Measurements from ENCODE around the gene RANGAP1.
"Not testable (repeated sequence)": the region's sequence is repeated elsewhere in the genome, so short reads cannot be mapped to it uniquely, and the experiment has no call there.

The RANGAP1 gene

DNA sequence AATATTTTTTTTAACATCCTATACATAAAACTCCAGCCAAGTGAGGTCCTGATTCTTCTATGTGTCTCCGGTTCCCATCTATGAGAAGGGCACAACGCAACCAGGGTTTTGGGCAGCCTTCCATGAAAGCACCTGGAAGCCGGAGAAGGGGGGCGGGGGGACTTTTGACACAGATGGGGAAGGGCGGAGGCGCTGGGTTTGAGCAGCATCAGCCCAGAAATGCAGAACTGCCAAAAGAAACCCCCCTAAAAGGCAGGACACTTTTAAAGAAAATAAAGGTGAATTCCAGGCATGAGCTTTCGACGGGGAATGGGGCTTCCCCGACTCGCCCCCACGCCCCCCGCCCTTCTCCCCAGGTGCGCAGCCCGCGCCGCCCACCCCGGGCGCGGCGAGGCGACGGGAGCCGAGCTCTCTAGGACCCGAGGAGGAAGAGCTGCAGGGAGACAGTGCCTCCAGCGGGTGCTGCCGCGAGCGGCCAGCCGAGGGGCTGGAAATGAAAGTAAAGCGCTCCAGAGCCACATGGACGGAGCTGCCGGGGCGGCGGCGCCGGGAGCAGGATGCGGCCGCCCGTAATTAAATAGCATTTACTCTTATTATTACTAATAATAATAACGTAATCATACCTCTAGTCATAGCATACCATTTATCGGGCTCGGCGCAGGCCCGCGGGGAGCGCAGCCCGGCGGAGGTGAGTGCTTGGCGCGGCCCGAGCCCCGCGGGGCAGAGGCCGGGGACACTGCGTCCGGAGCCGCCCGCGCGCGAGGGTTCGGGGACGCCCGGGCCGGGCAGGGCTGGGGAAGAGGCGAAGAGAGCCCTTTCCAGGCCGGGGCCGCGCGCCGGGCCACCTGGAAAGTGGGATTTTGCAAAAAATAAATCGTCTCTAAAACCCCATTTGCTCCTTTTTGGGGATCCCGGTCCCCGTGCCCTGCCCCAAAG lies 15.4 kb upstream of the RANGAP1 start, which contains the start of gene ZC3H7B:
ZC3H7B (plus strand) TSS at position 441 of the 936 bp plus-strand sequence. CDS start 19,136 bp downstream, outside the sequence.
- peak; percentile 69 to 78 for DNase-seq (ENCODE audit: low read depth in 2 of 2)

DNA sequence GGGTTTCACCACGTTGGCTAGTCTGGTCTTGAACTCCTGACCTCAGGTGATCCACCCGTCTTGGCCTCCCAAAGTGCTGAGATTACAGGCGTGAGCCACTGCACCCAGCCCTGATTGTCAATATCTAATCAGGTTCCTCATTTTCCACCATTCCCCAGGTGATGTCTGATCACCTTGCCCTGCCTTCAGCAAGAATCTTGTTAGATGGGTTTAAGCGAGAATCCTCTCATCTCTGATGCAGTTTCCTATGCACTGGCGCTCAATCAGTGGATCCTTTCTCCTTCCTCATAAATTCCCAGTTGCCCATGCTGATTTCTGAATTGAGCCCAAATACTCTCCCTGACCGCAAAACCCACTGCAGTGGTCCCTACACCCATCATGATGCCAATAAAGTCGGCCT lies 14.7 kb upstream of the RANGAP1 start:
- no peak for DNase-seq (ENCODE audit: low read depth in 2 of 2)

DNA sequence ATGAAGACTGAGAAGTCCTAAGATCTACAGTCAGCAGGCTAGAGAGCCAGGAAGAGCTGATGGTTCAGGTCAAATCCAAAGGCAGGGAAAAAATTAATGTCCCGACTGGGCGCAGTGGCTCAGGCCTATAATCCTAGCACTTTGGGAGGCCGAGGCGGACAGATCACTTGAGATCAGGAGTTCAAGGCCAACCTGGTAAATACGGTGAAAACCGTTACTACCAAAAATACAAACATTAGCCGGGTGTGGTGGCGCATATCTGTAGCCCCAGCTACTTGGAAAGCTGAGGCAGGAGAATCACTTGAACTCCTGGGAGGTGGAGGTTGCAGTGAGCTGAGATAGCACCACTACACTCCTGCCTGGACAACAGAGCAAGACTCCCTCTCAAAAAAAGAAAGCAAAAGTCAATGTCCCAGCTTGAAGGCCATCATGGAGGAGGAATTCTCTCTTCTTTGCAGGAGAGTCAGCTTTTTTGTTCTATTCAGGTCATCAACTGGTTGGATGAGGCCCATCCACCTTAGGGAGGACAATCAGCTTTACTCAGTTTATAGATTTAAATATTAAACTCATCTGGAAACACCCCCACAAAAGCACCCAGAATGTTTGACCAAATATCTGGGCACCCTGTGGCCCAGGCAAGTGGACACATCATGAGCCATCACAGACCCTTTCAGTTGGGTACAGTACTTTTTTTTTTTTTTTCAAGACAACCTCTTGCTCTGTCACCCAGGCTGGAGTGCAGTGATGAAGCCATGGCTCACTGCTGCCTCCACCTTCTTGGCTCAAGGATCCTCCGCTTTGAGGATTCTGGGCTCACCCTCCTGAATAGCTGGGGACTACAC lies 11.1 kb upstream of the RANGAP1 start:
- DNase-seq (ENCODE audit: low read depth in 2 of 2), result no peak

DNA sequence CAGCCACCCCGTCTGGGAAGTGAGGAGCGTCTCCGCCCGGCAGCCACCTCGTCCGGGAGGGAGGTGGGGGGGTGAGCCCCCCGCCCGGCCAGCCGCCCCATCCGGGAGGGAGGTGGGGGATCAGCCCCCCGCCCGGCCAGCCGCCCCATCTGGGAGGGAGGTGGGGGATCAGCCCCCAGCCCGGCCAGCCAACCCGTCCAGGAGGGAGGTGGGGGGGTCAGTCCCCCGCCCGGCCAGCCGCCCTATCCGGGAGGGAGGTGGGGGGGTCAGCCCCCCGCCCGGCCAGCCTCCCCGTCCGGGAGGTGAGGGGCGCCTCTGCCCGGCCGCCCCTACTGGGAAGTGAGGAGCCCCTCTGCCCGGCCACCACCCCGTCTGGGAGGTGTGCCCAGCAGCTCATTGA lies 8.8 kb upstream of the RANGAP1 start:
- not testable (repeated sequence) for DNase-seq (ENCODE audit: low read depth in 2 of 2)

DNA sequence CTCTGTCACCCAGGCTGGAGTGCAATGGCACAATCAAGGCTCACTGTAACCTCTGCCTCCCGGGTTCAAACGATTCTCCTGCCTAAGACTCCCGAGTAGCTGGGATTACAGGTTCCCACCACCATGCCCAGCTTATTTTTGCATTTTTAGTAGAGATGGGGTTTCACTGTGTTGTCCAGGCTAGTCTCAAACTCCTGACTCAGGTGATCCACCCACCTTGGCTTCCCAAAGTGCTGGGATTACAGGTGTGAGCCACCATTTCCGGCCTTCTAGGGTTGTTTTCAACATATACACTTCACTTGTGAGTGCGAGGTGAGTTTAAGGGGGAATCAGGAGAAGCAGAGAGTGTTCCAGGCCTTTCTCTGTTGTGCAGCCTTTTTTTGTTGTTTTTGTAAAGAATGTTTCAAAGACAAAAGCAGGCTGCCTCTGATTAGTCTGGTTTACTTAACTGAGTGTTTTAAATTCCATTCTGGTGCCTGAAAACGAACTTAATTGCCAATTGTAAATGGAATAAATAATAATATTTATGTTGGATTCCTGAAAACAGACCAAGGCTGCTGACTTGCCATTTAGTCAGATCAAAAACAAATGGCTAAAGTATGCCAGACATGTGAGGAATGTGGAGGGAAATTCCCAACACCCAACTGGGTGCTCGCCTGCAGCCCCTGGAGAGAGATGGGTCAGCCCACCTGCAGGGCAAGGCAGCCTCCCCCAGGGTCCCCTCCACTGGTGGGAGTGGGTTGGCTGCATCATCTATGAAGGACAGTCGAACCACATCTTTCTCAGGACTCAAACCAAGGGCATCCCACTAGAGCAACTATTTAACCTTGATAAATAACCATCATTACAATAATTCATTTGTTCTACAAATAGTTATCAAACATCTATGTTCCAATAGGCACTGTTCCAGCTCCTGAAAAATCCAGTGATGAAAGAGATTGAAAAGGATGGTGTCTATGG lies 4.6 kb upstream of the RANGAP1 start:
- DNase-seq (ENCODE audit: low read depth in 2 of 2), result no peak

DNA sequence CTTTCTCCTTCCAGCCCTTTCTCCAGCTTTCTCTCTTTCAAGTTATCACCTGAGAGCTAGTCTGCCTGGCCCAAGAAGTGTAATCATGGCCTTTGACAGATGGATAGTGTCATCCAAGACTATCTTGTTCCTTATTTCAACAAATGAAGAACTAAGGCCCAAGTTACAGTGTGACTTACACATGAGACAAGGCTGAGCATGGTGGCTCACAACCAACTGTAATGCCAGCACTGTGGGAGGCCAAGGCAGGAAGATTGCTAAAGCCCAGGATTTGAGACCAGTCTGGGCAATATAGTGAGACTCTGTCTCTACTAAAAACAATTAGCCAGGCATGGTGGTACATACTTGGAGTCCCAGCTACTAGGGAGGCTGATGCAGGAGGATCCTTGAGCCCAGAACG lies 3.7 kb upstream of the RANGAP1 start:
- DNase-seq (ENCODE audit: low read depth in 2 of 2), result no peak

DNA sequence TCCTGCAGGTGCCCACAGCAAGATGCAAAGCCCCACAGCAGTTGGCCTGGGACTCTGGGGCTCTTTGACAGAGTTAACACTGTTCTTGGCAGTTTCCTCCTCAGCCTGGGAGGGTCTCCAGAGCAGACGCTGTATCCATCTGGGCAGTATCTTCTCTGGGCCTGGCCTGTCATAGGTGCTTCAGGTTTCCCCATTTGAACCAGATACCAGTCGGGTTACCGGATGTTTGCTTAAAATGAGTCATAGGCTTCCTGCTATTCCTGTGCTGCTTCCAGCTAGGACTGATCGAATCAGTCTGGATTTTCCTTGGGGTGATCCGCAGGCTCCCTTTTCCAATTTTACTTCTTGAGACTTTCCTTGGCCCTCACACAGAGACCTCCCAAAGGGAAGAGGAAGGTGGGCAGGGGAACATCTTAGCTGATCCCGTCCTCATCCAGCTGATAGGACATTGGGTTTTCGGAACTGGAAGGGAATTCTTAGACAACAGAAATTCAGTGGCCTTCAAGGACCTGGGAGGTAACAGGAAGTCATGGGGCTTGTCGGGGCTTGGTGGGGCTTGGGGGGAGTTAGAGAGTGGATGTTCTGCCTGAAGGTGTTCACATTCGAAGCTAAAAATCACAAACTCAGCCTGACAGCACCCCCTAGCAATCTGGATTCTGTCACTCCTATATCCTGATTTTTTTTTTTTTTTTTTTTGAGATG lies 2.4 kb upstream of the RANGAP1 start:
- DNase-seq (ENCODE audit: low read depth in 2 of 2), result no peak

DNA sequence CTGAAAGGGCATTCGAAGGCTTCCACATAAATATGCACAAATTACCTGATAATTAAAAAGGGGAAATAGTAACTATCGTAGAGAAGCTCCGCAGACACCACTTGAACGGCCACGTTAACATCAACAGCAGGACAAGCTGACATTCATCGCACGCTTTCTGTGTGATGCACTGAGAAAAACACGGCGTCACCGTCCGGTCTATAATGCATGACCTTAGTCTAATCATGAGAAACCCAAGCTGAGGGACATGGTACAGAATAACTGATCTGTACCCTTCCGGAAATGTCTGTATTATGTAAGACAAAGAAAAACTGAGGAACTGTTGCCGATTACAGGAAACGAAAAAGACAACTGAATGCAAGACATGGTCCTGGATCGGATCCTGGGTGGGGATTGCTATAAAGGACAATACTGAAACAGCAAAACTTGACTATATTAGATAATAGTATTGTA lies 678 bp upstream of the RANGAP1 start:
- DNase-seq (ENCODE audit: low read depth in 2 of 2), result peak in 1 of 2 donors; percentile 26

DNA sequence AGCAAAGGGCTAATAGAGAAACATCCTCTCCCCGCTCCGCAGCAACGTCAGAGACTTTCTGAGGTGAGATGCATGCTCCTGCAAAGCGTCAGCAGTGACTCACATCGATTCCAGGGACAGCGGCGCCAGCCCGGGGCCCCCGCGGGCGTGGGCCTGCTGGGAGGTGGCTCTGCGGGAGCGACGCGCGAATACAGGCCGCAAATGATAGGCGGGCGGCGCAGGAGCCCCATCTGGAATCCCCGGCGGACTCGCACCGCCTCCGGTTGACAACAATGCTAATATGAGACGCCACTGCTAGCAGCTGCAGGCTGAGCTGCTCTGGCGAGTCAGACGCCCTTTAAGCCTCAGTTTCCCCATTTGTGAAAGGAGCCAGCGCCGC lies 557 bp downstream of the RANGAP1 start:
- DNase-seq (ENCODE audit: low read depth in 2 of 2), result peak; percentile 79 to 89

DNA sequence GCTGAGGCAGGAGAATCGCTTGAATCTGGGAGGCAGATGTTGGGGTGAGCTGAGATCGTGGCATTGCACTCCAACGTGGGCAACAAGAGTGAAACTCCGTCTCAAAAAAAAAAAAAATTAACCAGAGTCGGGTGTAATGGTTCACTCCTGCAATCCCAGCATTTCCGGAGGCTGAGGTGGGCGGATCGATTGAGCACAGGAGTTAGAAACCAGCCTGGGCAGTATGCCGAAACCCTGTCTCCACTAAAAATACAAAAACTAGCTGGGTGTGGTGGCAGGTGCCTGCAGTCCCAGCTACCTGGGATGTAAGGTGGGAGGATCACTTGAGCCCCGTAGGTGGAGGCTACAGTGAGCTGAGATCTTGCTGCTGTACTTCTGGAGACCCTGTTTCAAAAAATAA lies 1.5 kb downstream of the RANGAP1 start:
- no peak for DNase-seq (ENCODE audit: low read depth in 2 of 2)

DNA sequence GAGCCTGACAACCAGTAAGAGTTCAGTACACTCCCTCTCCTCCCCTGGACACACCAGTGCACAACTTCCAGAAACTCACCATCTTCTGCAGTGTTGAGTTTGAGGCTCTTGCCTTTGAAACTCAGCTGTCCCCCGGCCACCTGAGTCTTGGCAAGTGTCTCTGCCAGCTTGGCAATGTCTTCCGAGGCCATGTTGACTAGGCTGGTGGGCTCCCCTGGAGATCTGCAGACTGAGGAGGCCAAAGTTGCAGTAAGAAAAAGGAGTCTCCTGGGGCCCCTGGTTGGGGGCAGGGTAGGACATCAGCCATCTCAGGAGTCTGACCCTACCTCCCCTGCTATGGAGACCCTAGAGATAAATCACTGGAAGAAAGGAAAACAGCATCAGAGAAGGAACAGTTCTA lies 5.1 kb downstream of the RANGAP1 start:
- DNase-seq (ENCODE audit: low read depth in 2 of 2), result no peak

DNA sequence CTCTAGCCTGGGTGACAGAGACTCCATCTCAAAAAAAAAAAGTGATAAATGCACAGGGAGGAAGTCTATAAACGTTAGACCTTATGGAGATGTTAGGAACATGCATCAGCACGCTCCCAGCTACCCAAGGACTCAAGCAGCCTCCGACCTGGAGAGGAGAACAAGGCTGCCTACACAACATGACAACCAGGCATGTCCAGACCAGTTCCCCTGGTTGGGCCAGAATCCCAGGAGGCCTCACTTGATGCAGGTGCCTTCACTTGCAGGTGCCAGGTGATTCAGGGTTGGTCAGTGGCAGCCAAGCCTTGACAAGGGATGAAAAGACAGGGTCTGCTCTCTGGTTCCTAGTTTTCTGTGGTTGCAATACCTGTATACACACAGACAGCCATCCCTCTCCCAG lies 5.9 kb downstream of the RANGAP1 start:
- DNase-seq (ENCODE audit: low read depth in 2 of 2), result no peak

DNA sequence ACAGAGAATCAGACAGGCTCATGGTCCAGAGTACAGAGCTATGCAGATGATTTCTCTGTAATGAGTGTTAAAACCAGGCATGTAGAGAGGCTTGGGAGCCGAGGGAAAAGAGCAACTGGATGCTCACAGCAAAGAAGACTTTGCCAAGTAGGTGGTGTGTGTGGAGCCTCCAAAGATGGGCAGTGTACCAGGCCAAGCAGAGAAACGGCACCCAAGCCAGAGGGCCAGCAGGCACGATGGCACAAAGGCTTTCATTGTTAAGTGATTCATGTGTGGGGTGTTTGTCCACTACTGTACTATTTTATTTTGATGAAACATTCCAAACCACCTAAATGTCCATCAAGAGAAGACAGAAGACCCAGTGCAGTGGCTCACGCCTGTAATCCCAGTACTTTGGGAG lies 11.1 kb downstream of the RANGAP1 start:
- no peak for DNase-seq (ENCODE audit: low read depth in 2 of 2)

DNA sequence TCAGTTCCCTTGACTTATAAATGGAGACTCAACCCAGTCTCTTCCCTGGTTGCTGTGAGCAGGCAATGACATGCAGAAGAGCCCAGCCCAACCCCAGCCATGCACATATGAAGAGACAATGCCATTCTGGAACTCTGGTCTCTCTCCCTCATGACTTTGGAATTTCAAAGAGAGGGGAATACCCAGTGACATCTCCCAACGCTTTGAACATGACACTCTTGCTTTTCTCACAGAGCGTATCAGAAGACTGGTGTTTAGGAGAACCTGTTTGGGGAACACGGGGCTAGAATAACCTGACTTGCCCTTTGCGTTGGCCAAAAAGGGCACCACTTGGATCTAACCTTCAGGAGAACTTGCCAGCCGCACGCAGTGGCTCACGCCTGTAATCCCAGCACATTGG lies 12.9 kb downstream of the RANGAP1 start:
- no peak for DNase-seq (ENCODE audit: low read depth in 2 of 2)

DNA sequence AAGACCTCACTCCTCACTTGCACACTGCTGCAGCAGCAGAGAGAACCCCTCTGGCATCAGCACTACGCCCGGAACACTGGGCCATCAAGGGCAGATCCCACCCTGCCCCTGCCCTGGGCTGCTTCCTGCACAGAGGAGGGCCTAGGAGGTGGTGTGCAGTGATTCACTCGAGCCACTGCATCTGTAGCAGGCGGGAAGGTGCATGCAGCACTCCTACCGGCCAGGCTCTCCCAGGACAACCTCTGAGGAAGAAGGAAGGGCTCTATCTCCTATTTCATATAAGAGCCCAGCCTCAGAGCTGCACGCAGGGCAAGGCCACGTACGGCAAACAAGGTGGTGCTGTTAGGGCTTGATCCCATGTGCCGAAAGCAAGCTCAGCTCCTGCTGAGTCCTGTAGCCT lies 14.2 kb downstream of the RANGAP1 start:
- DNase-seq (ENCODE audit: low read depth in 2 of 2), result no peak

DNA sequence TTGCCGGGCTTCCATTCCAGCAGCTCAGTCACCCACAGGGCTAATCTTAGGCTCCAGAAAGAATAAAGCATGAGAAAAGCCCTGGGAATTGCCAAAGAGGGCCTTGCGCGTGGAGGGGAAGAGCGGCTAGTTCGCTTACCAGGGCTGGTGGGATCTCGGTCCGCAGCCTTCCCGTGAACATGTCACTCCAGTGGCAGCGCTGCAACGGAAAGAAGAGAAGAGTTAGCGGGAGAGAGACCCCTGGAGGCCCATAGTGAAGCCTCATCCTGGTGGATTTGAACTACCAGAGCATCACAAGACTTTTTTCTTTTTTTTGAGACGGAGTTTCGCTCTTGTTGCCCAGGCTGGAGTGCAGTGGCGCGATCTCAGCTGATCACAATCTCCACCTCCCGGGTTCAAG lies 18.0 kb downstream of the RANGAP1 start:
- no peak for DNase-seq (ENCODE audit: low read depth in 2 of 2)

DNA sequence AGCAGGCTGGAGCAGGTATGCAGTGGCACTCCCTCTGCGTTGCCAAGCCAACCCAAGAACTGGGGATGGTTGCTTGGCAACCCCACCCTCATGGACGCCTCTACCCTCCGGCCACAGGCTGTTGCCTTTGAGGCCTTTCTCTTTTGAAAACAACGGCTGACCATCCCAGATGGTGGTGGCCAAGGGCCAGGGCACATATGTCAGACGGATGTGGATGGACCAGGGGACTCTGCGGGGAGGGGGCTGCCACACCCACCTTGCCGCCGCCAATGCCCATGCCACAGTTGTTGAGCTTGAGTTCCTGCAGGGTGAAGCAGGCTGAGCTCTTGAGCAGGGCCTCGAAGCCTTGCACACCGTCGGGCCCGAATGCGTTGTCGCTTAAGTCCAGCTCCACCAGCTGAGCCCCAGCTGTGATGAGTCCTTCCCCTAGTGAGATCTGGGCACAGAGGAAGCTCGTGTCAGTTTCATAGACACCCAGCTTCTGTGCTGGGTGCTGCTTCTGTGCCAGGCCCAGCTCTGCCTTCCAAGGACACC lies 21.5 kb downstream of the RANGAP1 start:
- no peak for DNase-seq (ENCODE audit: low read depth in 2 of 2)

DNA sequence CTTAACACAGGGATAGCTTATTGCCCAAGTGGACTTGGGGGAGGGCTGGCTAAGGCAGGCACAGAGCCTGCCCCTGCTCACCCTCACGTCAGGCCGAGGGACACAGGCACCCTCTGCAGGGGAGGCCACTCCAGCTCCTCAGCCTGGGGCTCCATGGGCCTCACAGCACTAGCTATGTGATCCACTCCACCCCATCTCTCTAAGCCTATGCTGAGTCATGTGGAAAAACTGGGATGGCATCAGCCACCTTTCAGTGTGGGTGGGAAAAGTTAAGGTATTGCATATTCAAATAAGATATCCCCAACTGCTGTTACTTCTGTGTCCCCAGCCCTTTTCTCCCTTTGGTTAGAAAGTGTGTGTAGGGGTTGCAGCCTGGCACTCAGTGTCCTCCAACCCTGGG lies 22.3 kb downstream of the RANGAP1 start:
- DNase-seq (ENCODE audit: low read depth in 2 of 2), result no peak

DNA sequence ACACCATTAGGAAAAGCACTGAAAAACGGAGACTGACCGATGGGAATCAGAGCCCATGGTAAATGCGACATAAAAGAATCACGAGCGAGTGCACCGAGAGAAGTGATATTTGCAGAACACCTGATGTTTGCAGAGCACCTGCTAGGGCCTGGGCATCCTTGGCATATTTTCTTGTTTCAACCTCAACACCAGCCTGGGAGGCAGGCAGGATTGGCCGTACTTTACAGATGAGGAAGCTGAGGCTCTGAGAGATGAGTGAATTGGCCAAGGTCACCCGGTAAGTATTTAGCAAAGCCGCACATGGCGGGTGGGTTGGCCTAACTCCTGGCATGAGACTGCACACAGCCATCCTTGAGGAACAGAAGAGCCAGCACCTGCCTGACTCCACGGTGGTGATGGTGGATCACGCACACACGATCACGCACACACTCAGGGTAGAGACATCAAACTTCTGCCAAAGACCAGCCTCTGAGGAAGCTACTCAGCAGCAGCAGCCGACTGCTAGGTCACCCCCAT lies 23.7 kb downstream of the RANGAP1 start:
- DNase-seq (ENCODE audit: low read depth in 2 of 2), result no peak

DNA sequence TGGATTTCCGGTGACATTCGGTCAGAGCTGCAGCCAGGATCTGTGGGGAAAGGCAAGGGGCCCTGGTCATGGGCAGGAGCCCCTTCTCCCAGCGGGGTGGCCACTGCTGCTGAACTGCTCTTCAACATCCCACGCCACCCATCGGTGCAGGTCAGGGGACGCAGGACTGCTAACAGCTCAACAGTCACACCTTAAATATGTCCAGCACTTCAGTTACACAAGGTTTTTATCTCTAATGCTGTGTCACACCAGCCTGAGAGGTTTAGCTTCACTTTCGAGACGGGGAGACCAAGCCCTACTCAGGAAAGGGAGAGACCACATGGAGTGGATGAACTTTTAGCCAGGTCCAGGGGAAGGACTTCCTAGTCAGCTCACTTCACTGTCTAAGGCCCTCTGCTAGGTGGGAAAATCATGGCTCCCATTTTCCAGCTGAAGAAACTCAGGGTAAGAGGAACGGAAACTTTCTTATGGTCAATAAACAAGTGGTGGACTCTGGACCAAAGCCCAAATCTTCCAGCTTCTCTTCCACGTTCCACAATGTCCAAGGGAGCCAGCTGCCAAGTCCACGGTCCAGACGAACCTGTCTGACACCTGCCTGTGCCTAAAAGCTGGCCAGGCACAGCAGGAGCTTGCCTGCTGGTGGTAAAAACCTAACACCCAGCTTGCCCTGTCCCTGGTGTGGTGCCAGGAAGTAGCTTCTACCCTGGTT lies 24.3 kb downstream of the RANGAP1 start:
- no peak for DNase-seq (ENCODE audit: low read depth in 2 of 2)

All from stimulated activated CD4-positive, alpha-beta T cell treated with anti-CD3 and anti-CD28 coated beads, Interleukin-4, amount 100 ng/mL, for 48 hours (primary cell).